ENCODE results near the gene CTPS1. TPM values are rescaled to one million over a fixed set of nuclear protein-coding genes. Genes with fewer than 3 reads are reported as not detected.

CTPS1 gene
- total RNA-seq, 1 experiment from 2014 or later, result 34.4 TPM

GRCh38 chr1:41010345-41010744 is 30.8 kb downstream of the CTPS1 start:
- Histone ChIP-seq H4K20me1 (ENCODE audit: insufficient read depth, low read depth, low read length) (peaks cover 6% of the 10 kb centered on the region; the same call in 1 of the 2 replicates), H3K4me3 (ENCODE audit: low read length) (no peak overlapping the region), H3K9ac (ENCODE audit: low read length) (no peak overlapping the region), H3K36me3 (ENCODE audit: insufficient read depth, low read length) (peaks cover 70% of the 10 kb centered on the region), H3K27me3 (ENCODE audit: low read length) (no peaks in the 10 kb centered on the region), H3K9me3 (ENCODE audit: low read length) (no peaks in the 10 kb centered on the region), H3K79me2 (ENCODE audit: low read length) (peaks cover 5% of the 10 kb centered on the region; the same call in 1 of the 2 replicates), H2AFZ (ENCODE audit: low read length) (no peak overlapping the region), H3K27ac (ENCODE audit: low read length) (no peak overlapping the region), H3K9me2 (replicated peaks; ENCODE audit: insufficient read depth, low read length) (no peaks in the 10 kb centered on the region), H3K4me1 (ENCODE audit: low read length) (no peaks in the 10 kb centered on the region), H3K4me2 (ENCODE audit: low read depth, low read length, poor library complexity, severe bottlenecking) (no peak overlapping the region)
- DNase-seq, result no peak

DNA sequence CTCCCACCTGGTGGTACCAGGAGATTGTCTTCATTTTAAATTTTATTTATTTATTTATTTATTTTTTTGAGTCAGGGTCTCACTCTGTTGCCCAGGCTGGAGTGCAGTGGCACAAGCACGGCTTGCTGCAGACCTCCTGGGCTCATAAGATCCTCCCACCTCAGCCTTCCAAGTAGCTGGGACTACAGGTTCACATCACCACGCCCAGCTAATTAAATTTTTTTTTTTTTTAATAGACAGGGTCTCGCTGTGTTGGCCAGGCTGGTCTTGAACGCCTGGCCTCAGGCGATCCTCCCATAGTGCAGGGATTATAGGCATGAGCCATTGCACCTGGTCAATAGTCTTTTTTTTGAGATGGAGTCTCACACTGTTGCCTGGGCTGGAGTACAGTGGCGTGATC is 33.5 kb downstream of the CTPS1 start:
- Histone ChIP-seq H3K27me3 (ENCODE audit: low read length) (no peaks in the 10 kb centered on the region), H3K79me2 (ENCODE audit: low read length) (no peaks in the 10 kb centered on the region; the same call in 1 of the 2 replicates), H3K36me3 (ENCODE audit: insufficient read depth, low read length) (peaks cover 50% of the 10 kb centered on the region)

GRCh38 chr1:41013796-41014195 is 34.3 kb downstream of the CTPS1 start:
- DNase-seq, result no peak
- Histone ChIP-seq H3K4me1 (ENCODE audit: low read length) (no peaks in the 10 kb centered on the region; the same call in 1 of the 2 replicates), H3K27ac (ENCODE audit: low read length) (no peak overlapping the region), H3K9me3 (ENCODE audit: low read length) (no peaks in the 10 kb centered on the region), H2AFZ (ENCODE audit: low read length) (no peak overlapping the region), H3K4me3 (ENCODE audit: low read length) (no peak overlapping the region), H3K36me3 (ENCODE audit: insufficient read depth, low read length) (peaks cover 43% of the 10 kb centered on the region), H3K27me3 (ENCODE audit: low read length) (no peaks in the 10 kb centered on the region), H4K20me1 (ENCODE audit: insufficient read depth, low read depth, low read length) (no peaks in the 10 kb centered on the region), H3K9ac (ENCODE audit: low read length) (no peak overlapping the region), H3K9me2 (replicated peaks; ENCODE audit: insufficient read depth, low read length) (no peaks in the 10 kb centered on the region), H3K4me2 (ENCODE audit: low read depth, low read length, poor library complexity, severe bottlenecking) (no peak overlapping the region), H3K79me2 (ENCODE audit: low read length) (no peaks in the 10 kb centered on the region)

More for the DNA sequence above, 33.5 kb downstream of the CTPS1 start:
- no peaks in the 10 kb centered on the region; the same call in 1 of the 2 replicates for H3K4me1 ChIP-seq (ENCODE audit: low read length)
- no peaks in the 10 kb centered on the region for H3K9me3 ChIP-seq (ENCODE audit: low read length)
- DNase-seq, result no peak
- no peak overlapping the region for H3K4me2 ChIP-seq (ENCODE audit: low read depth, low read length, poor library complexity, severe bottlenecking)
- no peak overlapping the region for H3K27ac ChIP-seq (ENCODE audit: low read length)
- no peak overlapping the region for H3K4me3 ChIP-seq (ENCODE audit: low read length)
- H2AFZ ChIP-seq (ENCODE audit: low read length), result no peak overlapping the region
- no peaks in the 10 kb centered on the region for H3K9me2 ChIP-seq (replicated peaks; ENCODE audit: insufficient read depth, low read length)
- H3K9ac ChIP-seq (ENCODE audit: low read length), result no peak overlapping the region
- 0 out of 2 replicates have a peak, but pooled peaks cover 3% of the 10 kb centered on the region for H4K20me1 ChIP-seq (ENCODE audit: insufficient read depth, low read depth, low read length)

DNA sequence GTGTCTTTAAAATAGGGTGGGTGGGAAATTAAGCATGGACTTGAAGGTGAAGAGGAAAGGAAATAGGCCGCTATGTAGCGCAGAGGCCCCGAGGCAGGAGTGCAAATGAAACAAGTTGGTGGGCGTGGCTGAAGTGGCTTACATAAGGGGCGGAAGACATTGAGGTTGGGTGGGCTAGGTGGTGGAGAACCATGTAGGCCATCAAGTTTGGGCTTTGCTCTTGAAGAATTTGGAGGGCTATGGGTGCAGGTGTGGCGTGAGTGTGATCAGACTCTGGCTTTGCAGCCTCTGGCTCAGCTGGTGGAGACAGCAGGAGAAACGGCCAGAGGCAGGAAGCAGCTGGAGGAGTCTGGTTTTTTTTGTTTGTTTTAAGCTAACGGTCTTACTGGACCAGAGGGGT is 35.4 kb downstream of the CTPS1 start:
- no peak overlapping the region for H3K4me2 ChIP-seq (ENCODE audit: low read depth, low read length, poor library complexity, severe bottlenecking)
- H3K27ac ChIP-seq (ENCODE audit: low read length), result no peak overlapping the region
- no peaks in the 10 kb centered on the region for H3K9me3 ChIP-seq (ENCODE audit: low read length)
- H3K79me2 ChIP-seq (ENCODE audit: low read length), result no peaks in the 10 kb centered on the region
- H3K27me3 ChIP-seq (ENCODE audit: low read length), result no peaks in the 10 kb centered on the region
- no peaks in the 10 kb centered on the region for H3K9me2 ChIP-seq (replicated peaks; ENCODE audit: insufficient read depth, low read length)
- H2AFZ ChIP-seq (ENCODE audit: low read length), result no peak overlapping the region
- H3K36me3 ChIP-seq (ENCODE audit: insufficient read depth, low read length), result peaks cover 40% of the 10 kb centered on the region
- DNase-seq, result no peak
- no peaks in the 10 kb centered on the region for H4K20me1 ChIP-seq (ENCODE audit: insufficient read depth, low read depth, low read length)
- no peak overlapping the region for H3K4me3 ChIP-seq (ENCODE audit: low read length)
- no peak overlapping the region for H3K9ac ChIP-seq (ENCODE audit: low read length)
- H3K4me1 ChIP-seq (ENCODE audit: low read length), result no peaks in the 10 kb centered on the region; the same call in 1 of the 2 replicates

DNA sequence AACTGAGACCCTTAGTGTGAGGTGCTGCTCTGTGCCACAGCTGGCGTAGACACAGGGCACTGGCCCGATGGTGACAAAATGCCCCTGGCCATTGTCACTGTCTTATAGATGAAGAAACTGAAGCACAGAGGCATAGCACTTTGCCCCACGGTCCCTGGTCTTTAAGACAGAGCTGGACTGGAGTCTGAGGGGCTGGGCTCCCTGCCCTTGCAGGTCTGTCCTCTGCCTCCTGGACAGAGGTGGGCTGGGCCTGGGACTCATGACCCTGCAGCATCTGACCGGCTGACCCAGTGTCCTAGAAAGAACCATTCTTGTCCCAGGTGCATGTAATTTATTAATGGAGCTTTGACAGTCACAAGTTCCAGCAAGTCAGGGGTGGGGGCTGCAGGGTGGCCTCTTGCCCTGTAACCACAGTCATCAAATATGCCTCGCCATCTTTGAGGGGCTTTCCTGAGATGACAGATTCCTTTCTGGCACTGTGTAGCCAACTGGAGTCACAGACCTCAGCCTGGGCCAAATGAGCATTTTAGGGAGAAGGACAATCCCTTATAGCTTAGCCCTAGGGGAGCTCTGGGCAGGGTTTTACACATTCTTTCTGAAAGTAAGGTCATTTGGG is 35.9 kb downstream of the CTPS1 start:
- Histone ChIP-seq H3K36me3 (ENCODE audit: insufficient read depth, low read length) (peaks cover 36% of the 10 kb centered on the region), H3K4me2 (ENCODE audit: low read depth, low read length, poor library complexity, severe bottlenecking) (no peak overlapping the region), H3K4me3 (ENCODE audit: low read length) (no peak overlapping the region), H4K20me1 (ENCODE audit: insufficient read depth, low read depth, low read length) (no peaks in the 10 kb centered on the region), H3K9ac (ENCODE audit: low read length) (no peak overlapping the region), H2AFZ (ENCODE audit: low read length) (no peak overlapping the region), H3K27me3 (ENCODE audit: low read length) (no peaks in the 10 kb centered on the region), H3K9me2 (replicated peaks; ENCODE audit: insufficient read depth, low read length) (no peaks in the 10 kb centered on the region), H3K9me3 (ENCODE audit: low read length) (no peaks in the 10 kb centered on the region), H3K27ac (ENCODE audit: low read length) (no peak overlapping the region), H3K79me2 (ENCODE audit: low read length) (no peaks in the 10 kb centered on the region), H3K4me1 (ENCODE audit: low read length) (no peaks in the 10 kb centered on the region; the same call in 1 of the 2 replicates)
- DNase-seq, result no peak

- Histone ChIP-seq H3K36me3 (ENCODE audit: insufficient read depth, low read length) (peaks cover 34% of the 10 kb centered on the region), H3K79me2 (ENCODE audit: low read length) (no peaks in the 10 kb centered on the region), H3K9me3 (ENCODE audit: low read length) (no peaks in the 10 kb centered on the region), H3K4me3 (ENCODE audit: low read length) (no peak overlapping the region), H3K27me3 (ENCODE audit: low read length) (no peaks in the 10 kb centered on the region), H4K20me1 (ENCODE audit: insufficient read depth, low read depth, low read length) (no peaks in the 10 kb centered on the region), H3K9me2 (replicated peaks; ENCODE audit: insufficient read depth, low read length) (no peaks in the 10 kb centered on the region), H3K27ac (ENCODE audit: low read length) (no peak overlapping the region), H3K4me2 (ENCODE audit: low read depth, low read length, poor library complexity, severe bottlenecking) (no peak overlapping the region), H3K4me1 (ENCODE audit: low read length) (no peaks in the 10 kb centered on the region; the same call in 1 of the 2 replicates), H3K9ac (ENCODE audit: low read length) (no peak overlapping the region), H2AFZ (ENCODE audit: low read length) (no peak overlapping the region)
- no peak for DNase-seq
Measured at GRCh38 chr1:41015897-41016470, 36.5 kb downstream of the CTPS1 start.

- no peak overlapping the region for H3K4me2 ChIP-seq (ENCODE audit: low read depth, low read length, poor library complexity, severe bottlenecking)
- no peaks in the 10 kb centered on the region for H4K20me1 ChIP-seq (ENCODE audit: insufficient read depth, low read depth, low read length)
- no peak overlapping the region for H2AFZ ChIP-seq (ENCODE audit: low read length)
- no peak overlapping the region for H3K4me3 ChIP-seq (ENCODE audit: low read length)
- no peaks in the 10 kb centered on the region for H3K79me2 ChIP-seq (ENCODE audit: low read length)
- no peak for DNase-seq
- no peaks in the 10 kb centered on the region for H3K9me2 ChIP-seq (replicated peaks; ENCODE audit: insufficient read depth, low read length)
- no peak overlapping the region for H3K27ac ChIP-seq (ENCODE audit: low read length)
- peaks cover 22% of the 10 kb centered on the region for H3K36me3 ChIP-seq (ENCODE audit: insufficient read depth, low read length)
- no peaks in the 10 kb centered on the region for H3K27me3 ChIP-seq (ENCODE audit: low read length)
- H3K9me3 ChIP-seq (ENCODE audit: low read length), result no peaks in the 10 kb centered on the region
- no peaks in the 10 kb centered on the region; the same call in 1 of the 2 replicates for H3K4me1 ChIP-seq (ENCODE audit: low read length)
- H3K9ac ChIP-seq (ENCODE audit: low read length), result no peak overlapping the region
Measured at GRCh38 chr1:41017141-41018017, 37.9 kb downstream of the CTPS1 start.

DNA sequence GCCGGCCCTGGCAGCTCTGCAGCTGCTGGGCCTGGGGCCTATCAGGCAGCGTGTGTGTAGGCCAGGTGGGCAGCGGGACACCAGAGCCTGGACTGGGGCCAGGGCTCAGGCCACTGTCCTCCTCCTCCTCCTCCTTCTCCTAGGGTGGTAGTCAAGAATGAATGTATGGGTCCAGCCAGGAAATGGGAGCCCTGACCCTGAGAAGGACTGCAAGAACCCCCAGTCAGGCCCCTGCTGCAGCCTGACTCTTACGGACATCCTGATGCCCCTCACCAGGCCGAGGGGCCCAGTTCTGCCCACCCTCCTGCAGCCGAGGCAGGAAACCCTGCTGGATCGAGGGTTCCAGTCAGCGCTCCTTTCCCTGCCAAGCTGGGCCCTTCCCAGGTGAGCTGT is 38.5 kb downstream of the CTPS1 start:
- H3K9ac ChIP-seq (ENCODE audit: low read length), result no peak overlapping the region
- H3K36me3 ChIP-seq (ENCODE audit: insufficient read depth, low read length), result peaks cover 18% of the 10 kb centered on the region
- no peaks in the 10 kb centered on the region for H3K79me2 ChIP-seq (ENCODE audit: low read length)
- H3K4me3 ChIP-seq (ENCODE audit: low read length), result no peak overlapping the region
- H3K27me3 ChIP-seq (ENCODE audit: low read length), result no peaks in the 10 kb centered on the region
- H3K9me2 ChIP-seq (replicated peaks; ENCODE audit: insufficient read depth, low read length), result no peaks in the 10 kb centered on the region
- H3K4me2 ChIP-seq (ENCODE audit: low read depth, low read length, poor library complexity, severe bottlenecking), result no peak overlapping the region
- DNase-seq, result no peak
- H3K9me3 ChIP-seq (ENCODE audit: low read length), result no peaks in the 10 kb centered on the region
- no peak overlapping the region for H2AFZ ChIP-seq (ENCODE audit: low read length)
- H3K4me1 ChIP-seq (ENCODE audit: low read length), result no peaks in the 10 kb centered on the region; the same call in 1 of the 2 replicates
- no peaks in the 10 kb centered on the region for H4K20me1 ChIP-seq (ENCODE audit: insufficient read depth, low read depth, low read length)
- no peak overlapping the region for H3K27ac ChIP-seq (ENCODE audit: low read length)

All from Karpas-422 (cell line).